Measurements from ENCODE around the gene PDZD2.

The PDZD2 gene

DNA sequence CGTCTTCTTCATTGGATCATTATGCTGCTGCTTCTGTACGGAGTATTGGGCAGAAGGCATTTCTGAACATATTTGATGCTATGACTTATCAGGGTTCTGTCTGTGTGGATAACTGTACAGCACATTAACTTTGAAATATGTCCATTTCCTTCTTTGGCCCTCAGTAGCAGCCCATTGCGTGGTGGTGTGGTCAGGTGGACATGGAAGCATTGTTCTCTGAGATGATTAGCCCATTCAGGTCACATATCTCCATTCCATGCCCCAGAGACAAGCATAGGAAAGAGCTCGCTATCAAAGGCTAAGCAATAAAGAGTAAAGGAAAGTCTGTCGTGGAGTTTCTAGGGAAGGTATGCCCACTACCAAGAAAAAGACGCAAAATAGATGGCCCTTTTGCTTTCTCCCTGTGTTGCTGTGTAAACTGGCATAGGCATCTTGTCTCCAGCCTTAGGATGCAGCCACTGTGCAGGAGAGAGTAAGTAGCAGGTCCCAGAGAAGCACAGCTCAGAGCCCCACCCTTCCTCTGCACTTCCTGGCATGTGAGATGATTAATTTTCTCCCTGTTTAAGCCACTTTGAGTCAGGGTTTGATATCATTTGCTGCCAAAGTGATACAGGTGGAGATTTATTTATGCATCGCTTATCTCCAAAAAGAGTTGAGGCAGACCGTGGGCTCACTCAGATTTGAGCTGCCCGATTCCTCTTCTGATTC lies 221.9 kb downstream of the PDZD2 start:
- TF ChIP-seq GATA1 (IDR thresholded peaks at IDR 0.05; ENCODE audit: low read depth, low read length): no peak
- TF ChIP-seq POLR2A (IDR thresholded peaks at IDR 0.05; ENCODE audit: low read length): no peak
- DNase-seq: no peak

DNA sequence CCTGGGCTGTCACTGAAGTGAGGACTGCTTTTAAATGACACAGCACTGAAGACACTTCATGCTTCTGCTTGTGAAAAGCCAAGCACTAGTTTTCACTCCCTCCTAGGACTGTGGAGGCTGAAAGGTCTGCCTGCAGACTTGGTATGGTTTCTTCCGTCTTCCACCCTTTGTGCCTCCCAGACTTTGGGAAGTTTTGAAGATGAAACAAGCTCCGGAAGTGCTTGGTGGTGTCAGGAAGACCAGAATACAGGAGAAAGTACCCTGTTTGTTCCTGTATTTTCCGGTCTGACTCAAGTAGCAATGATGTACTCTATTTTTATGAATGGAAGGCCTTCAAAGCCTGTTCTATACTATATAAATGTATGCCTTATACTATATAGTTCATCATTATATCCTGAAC lies 222.7 kb downstream of the PDZD2 start:
- DNase-seq: no peak
- TF ChIP-seq POLR2A (IDR thresholded peaks at IDR 0.05; ENCODE audit: low read length) (no peak), GATA1 (IDR thresholded peaks at IDR 0.05; ENCODE audit: low read depth, low read length) (no peak)

DNA sequence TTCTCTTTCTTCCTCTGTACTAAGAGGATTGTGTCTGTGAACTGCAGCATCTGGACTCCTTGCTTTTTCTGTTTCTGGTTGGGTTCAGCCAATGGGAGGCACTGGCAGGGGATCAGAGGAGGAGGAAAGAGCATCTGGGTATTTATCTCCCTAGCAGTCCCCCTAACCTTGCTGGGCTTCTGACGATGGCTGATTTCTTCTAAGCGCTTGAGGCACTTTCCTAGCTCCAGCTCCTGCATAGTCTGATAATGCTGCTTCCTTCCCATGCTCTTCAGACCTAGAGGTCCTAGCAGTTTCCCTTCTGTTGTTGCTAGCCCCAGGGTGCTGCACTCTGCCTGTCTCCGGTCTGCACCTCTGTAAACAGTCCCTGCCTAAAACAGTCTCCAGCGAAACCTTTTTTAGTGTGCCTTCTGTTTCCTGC lies 225.1 kb downstream of the PDZD2 start:
- TF ChIP-seq POLR2A (IDR thresholded peaks at IDR 0.05; ENCODE audit: low read length) (no peak), GATA1 (IDR thresholded peaks at IDR 0.05; ENCODE audit: low read depth, low read length) (no peak)
- no peak for DNase-seq

DNA sequence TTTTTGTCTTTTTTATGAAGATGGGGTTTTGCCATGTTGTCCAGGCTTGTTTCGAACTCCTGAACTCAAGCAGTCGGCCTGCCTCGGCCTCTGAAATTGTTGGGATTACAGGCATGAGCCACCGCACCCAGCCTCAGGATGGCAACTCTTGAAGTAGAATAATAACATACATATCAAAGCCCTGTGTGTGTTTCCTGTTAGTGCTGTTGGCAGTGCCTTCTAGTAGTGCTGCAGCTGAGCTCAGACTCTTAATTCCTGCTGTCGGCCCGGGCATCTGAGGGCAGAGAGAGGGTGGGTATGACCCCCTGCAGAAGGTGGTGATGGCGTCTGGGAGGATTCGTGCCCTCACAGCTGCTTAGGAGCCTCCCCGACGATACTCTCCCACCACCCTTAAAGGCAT lies 227.2 kb downstream of the PDZD2 start:
- TF ChIP-seq GATA1 (IDR thresholded peaks at IDR 0.05; ENCODE audit: low read depth, low read length) (no peak), POLR2A (IDR thresholded peaks at IDR 0.05; ENCODE audit: low read length) (no peak)
- no peak for DNase-seq

DNA sequence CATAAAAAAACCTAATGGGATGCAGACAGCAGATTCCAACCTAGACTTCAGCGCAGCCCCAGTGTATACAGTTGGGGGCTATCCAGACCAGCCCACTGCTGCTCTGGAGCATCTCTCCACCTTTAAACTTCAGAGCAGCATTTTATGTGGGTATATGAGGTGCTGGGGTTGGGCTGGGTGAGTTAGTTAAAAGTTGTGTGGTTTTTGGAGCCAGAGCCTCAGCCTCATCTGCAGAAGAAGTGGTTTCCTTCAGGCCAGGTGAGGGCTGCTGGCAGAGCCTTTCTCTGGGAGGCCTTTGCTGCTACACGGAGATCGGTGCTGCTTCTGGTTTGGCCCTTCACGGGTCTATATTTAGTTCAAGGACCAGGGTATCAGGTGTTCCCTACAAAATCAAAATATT lies 228.3 kb downstream of the PDZD2 start:
- no peak for DNase-seq
- no peak for TF ChIP-seq GATA1 (IDR thresholded peaks at IDR 0.05; ENCODE audit: low read depth, low read length)
- TF ChIP-seq POLR2A (IDR thresholded peaks at IDR 0.05; ENCODE audit: low read length): no peak

DNA sequence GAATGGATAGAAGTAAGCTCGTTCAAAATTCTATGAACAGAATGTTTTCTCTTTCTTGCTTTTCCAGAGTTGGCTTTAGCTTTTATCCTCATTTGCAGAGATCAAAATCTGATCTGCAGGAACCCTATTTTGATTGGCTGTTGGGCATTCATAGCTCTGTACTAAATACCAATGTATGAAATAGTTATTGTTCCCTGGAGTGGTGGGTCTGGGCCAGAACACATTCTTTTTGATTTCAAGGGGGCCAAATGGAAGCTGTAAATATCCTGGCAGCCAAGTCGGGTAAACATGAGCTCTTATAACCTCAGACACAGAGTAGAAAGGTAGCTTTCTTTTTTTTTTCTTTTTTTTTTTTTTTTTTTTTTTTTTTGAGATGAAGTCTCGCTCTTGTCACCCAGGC lies 241.5 kb downstream of the PDZD2 start:
- no peak for DNase-seq
- TF ChIP-seq POLR2A (IDR thresholded peaks at IDR 0.05; ENCODE audit: low read length) (no peak), GATA1 (IDR thresholded peaks at IDR 0.05; ENCODE audit: low read depth, low read length) (no peak)

DNA sequence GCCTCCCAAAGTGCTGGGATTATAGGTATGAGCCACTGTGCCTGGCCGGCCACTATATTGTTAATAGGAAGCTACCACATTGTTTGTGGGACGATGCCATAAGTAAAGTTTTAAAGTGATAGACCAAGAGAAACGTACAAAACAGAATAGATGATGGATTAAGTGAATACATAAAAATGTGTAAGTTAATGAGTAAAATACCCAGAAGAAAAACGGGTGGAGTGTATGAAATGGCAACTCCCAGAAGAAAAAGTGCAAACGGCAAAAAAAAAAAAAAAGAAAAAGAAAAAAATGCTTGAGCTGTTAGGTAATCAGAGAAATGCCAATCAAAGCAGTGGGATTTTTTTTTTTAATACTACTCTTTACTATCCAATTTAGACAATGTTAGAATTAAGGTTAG lies 246.0 kb downstream of the PDZD2 start:
- no peak for DNase-seq
- TF ChIP-seq GATA1 (IDR thresholded peaks at IDR 0.05; ENCODE audit: low read depth, low read length): no peak

DNA sequence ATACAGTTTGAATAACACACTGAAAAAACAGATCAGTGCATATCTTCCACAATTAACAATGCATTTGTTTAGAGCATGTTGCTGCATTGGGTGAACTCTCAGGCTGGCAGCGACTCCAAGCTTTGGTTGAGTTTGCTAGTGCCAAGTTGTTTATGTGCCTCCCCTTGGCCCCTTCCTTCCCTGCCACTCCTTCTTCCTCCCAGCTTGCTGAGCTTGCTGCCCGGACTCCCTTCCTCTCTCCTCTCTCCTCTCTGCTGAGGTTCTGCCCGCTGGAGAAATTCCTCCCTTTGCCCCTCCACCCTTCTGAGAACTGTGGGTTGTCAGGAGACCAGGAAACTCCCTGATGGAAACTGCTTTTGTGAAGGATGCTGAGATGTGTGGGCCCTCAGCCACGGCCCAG lies 247.3 kb downstream of the PDZD2 start:
- DNase-seq: no peak
- TF ChIP-seq GATA1 (IDR thresholded peaks at IDR 0.05; ENCODE audit: low read depth, low read length) (no peak), POLR2A (IDR thresholded peaks at IDR 0.05; ENCODE audit: low read length) (no peak)

DNA sequence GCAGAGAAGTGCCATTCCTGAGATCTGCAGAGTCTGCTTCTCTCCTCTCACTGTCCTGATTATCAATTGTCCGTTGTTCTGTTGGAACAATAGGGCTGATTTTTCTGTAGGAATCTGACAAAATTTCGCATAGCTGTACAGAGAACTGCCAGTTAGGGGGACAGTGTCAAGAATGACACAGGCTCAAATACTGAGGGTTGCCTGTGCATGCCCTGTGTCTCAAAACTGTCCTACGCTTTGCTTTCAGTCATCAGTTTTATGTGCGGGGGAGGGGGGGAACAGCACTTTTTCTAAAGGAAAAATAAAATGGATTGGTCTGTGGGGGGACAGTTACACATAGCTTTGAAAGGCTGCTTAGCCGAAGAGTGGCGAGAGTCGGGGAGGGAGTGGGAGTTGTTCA lies 248.6 kb downstream of the PDZD2 start:
- TF ChIP-seq GATA1 (IDR thresholded peaks at IDR 0.05; ENCODE audit: low read depth, low read length) (no peak), POLR2A (IDR thresholded peaks at IDR 0.05; ENCODE audit: low read length) (no peak)
- DNase-seq: no peak

DNA sequence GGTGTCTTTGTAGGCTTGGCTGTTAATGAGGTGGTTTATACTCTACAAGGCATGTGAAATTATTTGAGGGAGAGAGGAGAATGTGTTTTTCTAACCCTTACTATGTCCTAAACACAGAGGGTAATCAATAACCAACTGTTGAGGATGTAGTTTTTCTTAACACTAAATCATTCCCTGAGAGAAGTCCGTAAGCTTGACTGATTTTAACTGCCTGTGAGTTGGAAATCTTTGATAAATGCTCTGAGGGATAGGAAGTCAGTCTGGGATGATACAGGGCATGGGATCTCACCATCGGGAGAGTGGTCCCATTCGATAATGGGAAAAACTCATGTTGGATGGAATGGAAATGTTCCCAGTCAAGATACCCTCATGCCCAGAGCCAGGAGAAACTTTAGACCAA lies 249.6 kb downstream of the PDZD2 start:
- TF ChIP-seq POLR2A (IDR thresholded peaks at IDR 0.05; ENCODE audit: low read length): no peak
- TF ChIP-seq GATA1 (IDR thresholded peaks at IDR 0.05; ENCODE audit: low read depth, low read length): no peak
- DNase-seq: no peak

DNA sequence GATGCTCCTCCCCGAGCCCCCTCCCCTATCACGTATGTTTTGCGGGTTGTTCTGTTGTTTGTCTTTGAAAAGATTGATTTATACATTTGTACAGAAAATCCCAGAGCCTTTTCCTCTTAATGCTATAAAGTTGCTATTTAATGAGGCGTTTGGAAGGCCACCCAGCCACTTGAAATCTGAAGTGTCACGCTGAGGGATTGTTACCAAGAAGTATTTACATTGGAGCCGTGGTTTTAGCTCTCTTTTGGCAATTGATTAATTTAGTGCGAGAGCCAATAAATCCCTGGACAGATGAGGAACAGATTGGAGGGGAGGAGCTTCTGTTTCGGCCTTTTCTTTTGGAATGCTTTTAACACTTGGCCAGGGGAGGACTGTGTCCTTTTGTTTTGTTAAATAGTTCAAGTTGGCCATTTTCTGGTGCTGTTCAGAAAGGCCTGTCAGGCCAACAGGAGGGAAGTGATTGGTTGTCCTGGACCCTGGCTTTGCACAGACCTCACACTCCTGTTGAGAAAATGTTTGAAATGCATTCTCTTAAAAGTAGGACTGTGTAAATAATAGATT lies 250.2 kb downstream of the PDZD2 start:
- TF ChIP-seq POLR2A (IDR thresholded peaks at IDR 0.05; ENCODE audit: low read length) (no peak), GATA1 (IDR thresholded peaks at IDR 0.05; ENCODE audit: low read depth, low read length) (no peak)
- DNase-seq: no peak

DNA sequence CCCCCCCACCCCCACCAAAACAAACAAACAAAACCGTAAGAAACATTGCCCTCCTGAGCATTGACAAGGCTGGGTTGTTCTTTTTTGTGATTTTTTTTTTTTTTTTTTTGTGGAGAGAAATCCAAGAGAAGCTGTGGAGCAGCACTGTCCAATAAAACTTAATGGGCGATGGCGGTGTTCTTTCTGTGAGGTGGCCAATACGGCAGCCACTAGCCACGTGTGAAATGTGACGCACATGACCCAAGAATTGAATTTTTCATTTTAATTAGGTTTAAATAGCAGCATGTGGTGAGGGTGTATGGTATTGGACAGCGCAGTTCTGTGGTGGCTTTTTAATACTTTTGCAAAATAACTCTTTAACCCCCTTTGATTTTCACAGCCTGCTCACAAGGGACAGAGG lies 251.1 kb downstream of the PDZD2 start:
- TF ChIP-seq POLR2A (IDR thresholded peaks at IDR 0.05; ENCODE audit: low read length) (no peak), GATA1 (IDR thresholded peaks at IDR 0.05; ENCODE audit: low read depth, low read length) (no peak)

DNA sequence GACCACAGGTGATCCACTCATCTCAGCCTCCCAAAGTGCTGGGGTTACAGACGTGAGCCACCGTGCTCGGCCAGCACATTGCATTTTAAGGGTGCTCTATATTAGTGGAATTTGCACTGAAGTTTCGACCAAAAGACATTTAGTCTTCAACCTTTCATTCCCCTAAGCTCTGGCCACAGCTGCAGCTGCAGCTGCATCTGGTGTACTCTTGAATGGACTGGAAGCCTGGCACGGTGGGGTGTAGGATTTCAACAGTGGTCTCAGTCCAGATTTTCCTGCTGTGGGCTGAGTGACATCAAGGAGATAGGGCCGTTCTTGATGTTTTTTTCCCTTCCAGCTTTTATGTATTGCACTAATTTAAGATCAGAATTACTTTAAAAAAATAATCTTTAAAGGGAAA lies 255.2 kb downstream of the PDZD2 start:
- TF ChIP-seq GATA1 (IDR thresholded peaks at IDR 0.05; ENCODE audit: low read depth, low read length) (no peak), POLR2A (IDR thresholded peaks at IDR 0.05; ENCODE audit: low read length) (no peak)
- DNase-seq: no peak

More for the DNA sequence above, 251.1 kb downstream of the PDZD2 start:
- DNase-seq: no peak

DNA sequence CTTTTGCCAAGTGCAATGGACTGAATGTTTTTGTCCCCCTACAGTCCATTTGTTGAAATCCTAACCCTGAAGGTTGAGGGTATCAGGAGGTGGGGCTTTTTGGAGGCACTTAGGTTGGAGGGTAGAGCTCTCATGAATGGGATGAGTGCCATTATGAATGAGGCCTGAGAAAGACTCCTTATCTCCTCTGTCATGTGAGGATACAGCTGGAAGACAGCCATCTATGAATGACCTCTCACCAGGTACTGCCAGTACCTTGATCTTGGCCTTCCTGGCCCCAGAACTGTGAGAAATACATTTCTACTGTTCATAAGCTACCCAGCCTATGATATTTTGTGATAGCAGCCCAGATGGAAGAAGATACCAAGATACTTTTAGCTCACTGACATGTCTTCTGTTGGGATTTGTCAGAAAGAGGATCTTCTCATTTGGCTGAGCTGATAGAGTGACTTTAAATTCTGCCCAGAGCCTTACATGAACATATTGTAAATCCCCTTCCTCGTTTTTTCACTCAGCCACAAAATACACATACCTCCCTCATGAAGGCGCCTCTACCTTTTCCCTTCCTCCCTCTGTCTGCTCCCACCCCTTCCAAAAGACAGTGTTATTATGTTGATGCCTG lies 256.4 kb downstream of the PDZD2 start:
- no peak for DNase-seq
- no peak for TF ChIP-seq GATA1 (IDR thresholded peaks at IDR 0.05; ENCODE audit: low read depth, low read length)

DNA sequence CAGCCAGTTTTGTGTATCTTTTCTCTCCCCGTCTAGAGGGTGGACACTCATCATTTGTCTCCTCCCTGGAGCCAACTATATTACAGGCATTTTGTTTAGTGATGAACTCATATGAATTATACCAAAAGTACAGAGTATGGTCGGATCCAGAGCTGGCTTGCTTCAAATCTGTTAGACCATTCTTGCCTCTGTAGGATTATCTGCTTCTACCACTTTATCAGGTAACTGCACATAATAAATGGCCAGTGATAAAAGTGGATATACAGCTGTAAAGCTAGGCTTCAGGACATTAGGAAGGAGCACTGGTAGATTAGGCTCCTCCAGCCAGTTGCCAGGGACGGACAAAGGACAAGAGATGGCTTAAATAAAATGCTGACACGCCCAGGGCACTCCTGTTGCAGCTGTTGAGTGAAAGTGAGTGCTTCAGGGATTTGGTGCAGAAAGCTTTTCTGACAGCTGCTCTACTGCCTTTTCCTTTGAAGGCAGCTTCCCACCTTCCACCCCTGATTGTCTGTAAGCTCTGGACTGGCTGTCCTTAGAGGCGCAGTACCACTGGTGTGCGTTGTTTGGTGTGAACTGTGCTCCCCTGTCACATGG lies 259.2 kb downstream of the PDZD2 start:
- TF ChIP-seq GATA1 (IDR thresholded peaks at IDR 0.05; ENCODE audit: low read depth, low read length): no peak
- no peak for TF ChIP-seq POLR2A (IDR thresholded peaks at IDR 0.05; ENCODE audit: low read length)
- DNase-seq: no peak
